GM12865 (cell line): Measurements from ENCODE around the gene ATRX.
A peak's percentile ranks its signal among the peaks of the same experiment; 100 is the strongest.

Experiments used
- DNase-seq: peaks from one replicate; pipeline ENCODE4 v3.0.0; 2010; ENCODE audit warnings: low read depth
- H3K4me3 ChIP-seq: 2 replicates; pipeline ENCODE4 v1.5.1; 2011; ENCODE audit warnings: mild to moderate bottlenecking, low read depth, low read length, control low read depth
- CTCF ChIP-seq: IDR thresholded peaks from 2 replicates; pipeline ENCODE4 v1.5.1; 2011; ENCODE audit warnings: low read length, control low read depth, low read depth, inconsistent platforms; ENCODE audit not compliant: insufficient read depth; ENCODE audit errors: missing control alignments

ATRX gene

DNA sequence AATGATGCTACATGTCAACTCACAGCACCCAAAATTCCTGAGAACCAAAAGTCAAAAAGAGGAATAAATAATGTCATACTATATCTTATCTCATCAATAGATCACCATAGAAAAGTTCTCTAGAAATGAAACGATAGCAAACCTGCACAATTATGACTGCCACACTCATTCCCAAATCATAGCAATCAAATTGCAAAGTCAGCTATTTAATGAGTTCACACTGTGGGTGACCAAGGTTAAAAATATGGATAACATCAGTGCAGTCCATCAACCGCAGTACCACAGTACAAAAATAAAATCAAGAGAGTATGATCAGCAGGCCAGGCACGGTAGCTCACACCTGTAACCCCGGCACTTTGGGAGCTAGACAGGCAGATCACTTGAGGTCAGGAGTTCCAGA lies 62.3 kb downstream of the ATRX start:
- no peak for DNase-seq
- H3K4me3 ChIP-seq: no peak overlapping the region
- TF ChIP-seq CTCF: no peak

DNA sequence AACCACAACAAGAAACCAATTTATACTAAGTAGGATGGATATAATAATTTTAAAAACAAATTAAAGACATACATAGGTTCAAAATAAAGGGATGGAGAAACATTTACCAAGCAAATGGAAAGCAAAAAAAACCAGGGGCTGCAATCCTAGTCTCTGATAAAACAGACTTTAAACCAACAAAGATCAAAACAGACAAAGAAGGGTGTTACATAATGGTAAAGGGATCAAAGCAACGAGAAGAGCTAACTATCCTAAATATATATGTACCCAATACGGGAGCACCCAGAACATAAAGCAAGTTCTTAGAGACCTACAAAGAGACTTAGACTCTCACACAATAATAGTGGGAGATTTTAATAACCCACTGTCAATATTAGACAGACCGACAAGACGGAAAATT lies 66.6 kb downstream of the ATRX start:
- H3K4me3 ChIP-seq: no peak overlapping the region
- no peak for DNase-seq
- TF ChIP-seq CTCF: no peak

- no peak for DNase-seq
- H3K4me3 ChIP-seq: no peak overlapping the region
- TF ChIP-seq CTCF: no peak
Measured at GRCh38 chrX:77704881-77705280, 81.1 kb downstream of the ATRX start.

DNA sequence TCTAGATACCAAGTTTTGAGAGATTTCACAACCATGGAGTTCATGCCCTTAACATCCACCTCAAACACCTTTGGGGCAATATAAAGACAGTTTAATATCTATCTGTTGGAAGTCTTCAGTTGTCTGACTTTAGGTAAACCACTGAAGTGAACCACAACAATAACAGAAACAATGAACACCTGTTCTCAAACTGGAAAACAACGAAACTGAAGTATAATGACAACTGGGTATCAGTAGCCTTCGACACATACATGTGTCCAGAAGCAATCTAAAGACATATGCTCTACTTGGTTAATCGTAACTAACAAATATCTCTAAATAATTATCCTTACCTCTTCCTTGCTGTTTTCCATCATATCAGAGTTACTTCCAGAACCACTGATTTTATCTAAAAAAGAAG lies 87.8 kb downstream of the ATRX start:
- no peak for TF ChIP-seq CTCF
- no peak overlapping the region for H3K4me3 ChIP-seq
- DNase-seq: no peak

GRCh38 chrX:77694491-77694890 lies 91.5 kb downstream of the ATRX start:
- no peak for TF ChIP-seq CTCF
- no peak overlapping the region for H3K4me3 ChIP-seq
- DNase-seq: no peak

GRCh38 chrX:77693594-77693993 lies 92.4 kb downstream of the ATRX start:
- TF ChIP-seq CTCF: no peak
- H3K4me3 ChIP-seq: no peak overlapping the region
- peak; percentile 20 for DNase-seq

DNA sequence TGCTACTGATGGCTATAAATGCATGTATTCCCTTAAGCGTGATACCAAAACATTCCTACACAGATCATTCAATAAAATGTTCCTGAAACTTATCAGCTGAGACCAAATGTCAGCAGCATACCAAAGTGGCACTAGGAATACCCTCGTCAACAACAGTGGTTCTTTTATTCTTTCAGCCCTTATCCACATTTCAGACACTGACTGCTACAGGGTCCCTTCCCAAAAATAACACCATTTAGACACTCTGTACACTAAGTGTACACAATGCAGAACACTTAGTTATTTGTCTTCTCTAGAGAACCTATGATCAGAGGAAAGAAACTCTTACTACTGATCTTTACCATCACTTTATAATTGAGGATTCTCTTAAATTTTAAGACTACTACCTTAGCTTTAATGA lies 94.1 kb downstream of the ATRX start:
- TF ChIP-seq CTCF: no peak
- no peak overlapping the region for H3K4me3 ChIP-seq
- DNase-seq: no peak
